K562 (cell line): ENCODE results near the gene NLRP10. TPM values are rescaled to one million over a fixed set of nuclear protein-coding genes. Genes with fewer than 3 reads are reported as not detected.

Source experiments
- ATAC-seq: fragments of 200-7000 bp; cut with Tn5 transposase; 3 replicates; pipeline ENCODE4 v1.9.1; 2020; ENCODE audit warnings: moderate library complexity
- BruUV-seq: library from RNA; stranded (reverse); fragments of 400-500 nt; replicated peaks from 2 replicates; lab custom pipeline; 2021; lab: Mats Ljungman, UMichigan
- CTCF ChIA-PET: fragments of 300-600 bp; formaldehyde crosslinking; extraction: SDS; loops from one replicate; lab custom pipeline; 2021; ENCODE audit warnings: low intra/inter-chr PET ratio; lab: Yijun Ruan, JAX
- POLR2A ChIA-PET: fragments of 300-600, 350-650 bp; sonication (Branson Sonifier 250); formaldehyde crosslinking; extraction: SDS; loops from one replicate; lab custom pipeline; 2021; ENCODE audit warnings: antibody characterized with exemption, inconsistent platforms; lab: Yijun Ruan, JAX
- DNase-seq, 4 experiments: peaks; one replicate each; pipeline versions ENCODE4 v3.0.0 to v3.0.0-alpha.2; 2011 to 2018; ENCODE audit warnings: low spot score in 3 of 4, mixed read lengths in 3 of 4; ENCODE audit errors: extremely low read depth in 1 of 4
- FAIRE-seq: peaks from 2 replicates; lab custom pipeline; 2011; peaks lifted over from hg19 to GRCh38; lab: Jason Lieb, UNC
- H2AFZ ChIP-seq: 2 replicates; pipeline ENCODE4 v1.6.0; 2011; ENCODE audit warnings: low read depth, low read length, control low read depth, inconsistent platforms
- H3K27ac ChIP-seq: fragments of 200-600 bp; 3 replicates; pipeline ENCODE4 v1.8.0; 2011; ENCODE audit warnings: low read depth, mild to moderate bottlenecking, control low read depth, inconsistent platforms, low read length, moderate library complexity, mixed read lengths; ENCODE audit errors: extremely low read depth
- H3K27me3 ChIP-seq, 2 experiments: fragments of 300-600 bp in 1 of 2; 2 replicates in 1 of 2; 3 replicates in 1 of 2; pipeline versions ENCODE4 v1.6.0 to v1.8.0; 2011; ENCODE audit warnings: inconsistent platforms in 2 of 2, low read length in 2 of 2, mild to moderate bottlenecking in 1 of 2, mixed read lengths in 1 of 2, moderate library complexity in 1 of 2; ENCODE audit not compliant: control insufficient read depth in 2 of 2, insufficient read depth in 2 of 2
- H3K36me3 ChIP-seq: fragments of 300-600 bp; 3 replicates; pipeline ENCODE4 v1.8.0; 2011; ENCODE audit warnings: mild to moderate bottlenecking, low read length, inconsistent platforms; ENCODE audit not compliant: control insufficient read depth, insufficient read depth
- H3K4me1 ChIP-seq, 2 experiments: fragments of 200-600 bp in 1 of 2; replicated peaks in 1 of 2; 2 replicates in 1 of 2; 3 replicates in 1 of 2; pipeline versions ENCODE4 v1.5.1 to v1.8.0; 2011; ENCODE audit warnings: inconsistent platforms in 2 of 2, low read length in 2 of 2, mild to moderate bottlenecking in 1 of 2, mixed read lengths in 1 of 2, moderate library complexity in 1 of 2; ENCODE audit not compliant: control insufficient read depth in 2 of 2, insufficient read depth in 2 of 2
- H3K4me2 ChIP-seq: 2 replicates; pipeline ENCODE4 v1.6.1; 2011; ENCODE audit warnings: low read length, control low read depth, inconsistent platforms, mixed read lengths; ENCODE audit not compliant: insufficient read depth
- H3K4me3 ChIP-seq: fragments of 200-600 bp; sonication (generic), shearing (Covaris generic); 2 replicates; pipeline ENCODE4 v1.5.1; 2016; ENCODE audit warnings: control low read depth, inconsistent platforms
- H3K79me2 ChIP-seq: fragments of 200-600 bp; 3 replicates; pipeline ENCODE4 v1.8.0; 2011; ENCODE audit warnings: low read length, inconsistent platforms; ENCODE audit not compliant: control insufficient read depth, insufficient read depth
- H3K9ac ChIP-seq, 2 experiments: 2 replicates each; pipeline versions ENCODE4 v1.6.0 to v1.6.1; 2011; ENCODE audit warnings: low read depth in 2 of 2, low read length in 2 of 2, control low read depth in 1 of 2, inconsistent platforms in 1 of 2, mild to moderate bottlenecking in 1 of 2, mixed read lengths in 1 of 2; ENCODE audit not compliant: insufficient read depth in 1 of 2
- H3K9me1 ChIP-seq: one replicate; pipeline ENCODE4 v1.6.0; 2011; ENCODE audit warnings: inconsistent platforms, mild to moderate bottlenecking, low read length, moderate library complexity; ENCODE audit not compliant: control insufficient read depth, insufficient read depth
- H3K9me3 ChIP-seq: replicated peaks from 2 replicates; pipeline ENCODE4 v1.5.1; 2011; ENCODE audit warnings: low read depth, low read length, inconsistent platforms; ENCODE audit not compliant: control insufficient read depth, insufficient read depth
- H4K20me1 ChIP-seq: replicated peaks from 2 replicates; pipeline ENCODE4 v1.6.1; 2011; ENCODE audit warnings: low read length, inconsistent platforms, mixed read lengths; ENCODE audit not compliant: control insufficient read depth, insufficient read depth
- BDP1 ChIP-seq: IDR thresholded peaks from 3 replicates; pipeline ENCODE4 v1.6.1; 2011; ENCODE audit not compliant: insufficient read length, insufficient read depth
- CREM ChIP-seq: IDR thresholded peaks from 2 replicates; pipeline ENCODE4 v1.6.1; 2014; ENCODE audit warnings: antibody characterized with exemption, low read depth
- FOSL1 ChIP-seq: fragments of 200-800 bp; sonication (Bioruptor generic); conservative IDR thresholded peaks from 2 replicates; pipeline ENCODE4 v1.6.1; 2016; ENCODE audit warnings: missing genetic modification characterization, missing compliant biosample characterization
- HDAC3 ChIP-seq: fragments of 450-650 bp; IDR thresholded peaks from 2 replicates; pipeline ENCODE4 v1.6.1; 2018; ENCODE audit warnings: borderline replicate concordance, mild to moderate bottlenecking, moderate library complexity; ENCODE audit not compliant: partially characterized antibody
- JUND ChIP-seq, 2 experiments: IDR thresholded peaks; 2 replicates in 1 of 2; 3 replicates in 1 of 2; pipeline ENCODE4 v1.6.1; 2011; ENCODE audit warnings: borderline replicate concordance in 2 of 2, low read depth in 2 of 2, low read length in 2 of 2, improper control_type of control experiment in 1 of 2, missing biosample characterization in 1 of 2, missing genetic modification characterization in 1 of 2, missing genetic modification reagents in 1 of 2
- NFXL1 ChIP-seq: fragments of 450-650 bp; formaldehyde crosslinking; IDR thresholded peaks from 2 replicates; pipeline ENCODE4 v1.4.0; 2021; ENCODE audit warnings: mild to moderate bottlenecking
- SRSF1 ChIP-seq: fragments of 200-400 bp; formaldehyde crosslinking; IDR thresholded peaks from 2 replicates; pipeline ENCODE4 v1.6.1; 2017; ENCODE audit warnings: mild to moderate bottlenecking, low read depth, low read length, moderate library complexity
- TARDBP ChIP-seq: fragments of 450-650 bp; IDR thresholded peaks from 2 replicates; pipeline ENCODE4 v1.6.1; 2016
- TCF7 ChIP-seq: sonication (generic); IDR thresholded peaks from 2 replicates; pipeline ENCODE4 v1.6.1; 2016; ENCODE audit warnings: antibody characterized with exemption, borderline replicate concordance
- ZKSCAN1 ChIP-seq: fragments of 150-350 bp; IDR thresholded peaks from 2 replicates; pipeline ENCODE4 v1.6.1; 2016; ENCODE audit warnings: low read depth, low read length
- WGBS: fragments of 100-300 bp; shearing (Covaris generic); methylation state at CpG from one replicate; pipeline ENCODE4 v1.1.6; 2016; ENCODE audit warnings: low coverage, mixed read lengths; ENCODE audit not compliant: insufficient coverage; ENCODE audit errors: missing lambda C conversion rate; 5-methylcytosine and 5-hydroxymethylcytosine counted together
- in situ Hi-C: fragments of 300-500 bp; cut with MboI; formaldehyde crosslinking; loops from 4 replicates; pipeline ENCODE4 v1.15.0; 2018; ENCODE audit warnings: inconsistent platforms, mixed read lengths
- intact Hi-C: fragments of 100-400 bp; cut with micrococcal nuclease; formaldehyde crosslinking; loops from 2 replicates; pipeline ENCODE4 v1.14.2; 2022
- polyA plus RNA-seq, 8 experiments: library from polyadenylated mRNA; depleted of rRNA in 4 of 8; stranded (reverse) in 5 of 8; unstranded in 3 of 8; fragments of >200 nt; fragmentation: Nextera tagmentation in 2 of 8; fragmentation: Illumina TruSeq in 1 of 8; extraction: Ambion mirVana in 2 of 8; extraction: Trizol in 1 of 8; gene quantifications; 2 replicates each; pipeline versions ENCODE4 v1.2.1 to v1.2.3, GENCODE V29; 2011 to 2014; ENCODE audit warnings: inconsistent platforms in 1 of 8, missing spikeins in 1 of 8
- total RNA-seq, 7 experiments: library from RNA; depleted of rRNA in 6 of 7; stranded (reverse); fragments of >200 nt in 6 of 7; fragmentation: Illumina TruSeq in 2 of 7; extraction: Trizol in 2 of 7; gene quantifications; 2 replicates each; pipeline versions ENCODE4 v1.2.1 to v1.2.3, GENCODE V29; 2011 to 2021; ENCODE audit warnings: low replicate concordance in 1 of 7
- TF ChIP-seq, protein P1 (sequence below), 2 experiments: fragments of 450-650 bp in 1 of 2; sonication (generic) in 1 of 2; formaldehyde crosslinking in 1 of 2; IDR thresholded peaks in 1 of 2; conservative IDR thresholded peaks in 1 of 2; 2 replicates each; pipeline versions ENCODE4 v1.6.1 to v1.8.1; 2016 to 2023; ENCODE audit warnings: mild to moderate bottlenecking in 2 of 2, moderate library complexity in 2 of 2, inconsistent platforms in 1 of 2, missing genetic modification reagents in 1 of 2

Gene NLRP10
- total and polyA plus RNA-seq, 9 of the 15 experiments (the other 6 are each of a cell fraction or from before 2014, with no cell fraction given) = 0.04 to 0.14 (median 0.09) TPM; not detected in 6

GRCh38 chr11:7927635-7928034 is 37.6 kb downstream of the NLRP10 start:
- no peak for TF ChIP-seq SRSF1
- TF ChIP-seq TARDBP = no peak
- TF ChIP-seq TCF7 = no peak
- no peak for TF ChIP-seq FOSL1 (tag)
- 0 out of 2 replicates have a peak, but pooled peaks have one; percentile 38 for TF ChIP-seq CREM
- no peak for TF ChIP-seq HDAC3
- no peak for TF ChIP-seq BDP1
- TF ChIP-seq, protein P1, sequence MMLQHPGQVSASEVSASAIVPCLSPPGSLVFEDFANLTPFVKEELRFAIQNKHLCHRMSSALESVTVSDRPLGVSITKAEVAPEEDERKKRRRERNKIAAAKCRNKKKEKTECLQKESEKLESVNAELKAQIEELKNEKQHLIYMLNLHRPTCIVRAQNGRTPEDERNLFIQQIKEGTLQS (IDR thresholded peaks at IDR 0.05) = peak; percentile 67
- TF ChIP-seq, protein P1 (CRISPR knock-in tag; conservative IDR thresholded peaks at IDR 0.05) = no peak
- TF ChIP-seq ZKSCAN1 = no peak
- TF ChIP-seq NFXL1 (CRISPR knock-in tag) = no peak
- TF ChIP-seq JUND (IDR thresholded peaks at IDR 0.05; ENCODE audit: borderline replicate concordance, low read depth, low read length) = peak; percentile 10; the same call in 1 of the 2 replicates
- TF ChIP-seq JUND (tag; IDR thresholded peaks at IDR 0.05; ENCODE audit: borderline replicate concordance, low read depth, low read length) = no peak
- no peaks in the 10 kb centered on the region for H3K27me3 ChIP-seq
- no TSS peak for BruUV-seq
- no peaks in the 10 kb centered on the region for H3K9me1 ChIP-seq
- H2AFZ ChIP-seq = no peak overlapping the region
- no peak for FAIRE-seq
- no peaks in the 10 kb centered on the region for H3K9me3 ChIP-seq
- H3K36me3 ChIP-seq = no peaks in the 10 kb centered on the region
- DNase-seq = no peak
- ATAC-seq = no peak
- CTCF ChIA-PET = no interaction called here
- no peak overlapping the region for H3K27ac ChIP-seq
- H4K20me1 ChIP-seq = no peaks in the 10 kb centered on the region
- H3K4me1 ChIP-seq = no peaks in the 10 kb centered on the region
- no peaks in the 10 kb centered on the region for H3K79me2 ChIP-seq
- H3K4me3 ChIP-seq = no peak overlapping the region
- WGBS = 0% methylated on average over 6 of the region's 6 CpGs
- H3K4me2 ChIP-seq = no peak overlapping the region
- intact Hi-C loops (no loop called here), in situ Hi-C loops (no loop called here)
- POLR2A ChIA-PET = no interaction called here
- H3K9ac ChIP-seq = no peak overlapping the region
